Endothelial cell of umbilical vein (primary cell): ENCODE data around the gene CARD11. TPM values are rescaled to one million over a fixed set of nuclear protein-coding genes. Genes with fewer than 3 reads are reported as not detected.

ENCODE experiments used
- BruUV-seq: library from RNA; stranded (reverse); fragments of 400-500 nt; replicated peaks from 2 replicates; lab custom pipeline; 2021; lab: Mats Ljungman, UMichigan
- CTCF ChIA-PET: fragments of 300-600, 350-600 bp; sonication (Branson Sonifier 250); formaldehyde crosslinking; loops from one replicate; lab custom pipeline; 2021; ENCODE audit warnings: antibody characterized with exemption, inconsistent platforms; lab: Charles Lee
- POLR2A ChIA-PET: fragments of 300-600, 350-600 bp; sonication (Branson Sonifier 250); formaldehyde crosslinking; loops from one replicate; lab custom pipeline; 2021; ENCODE audit warnings: antibody characterized with exemption, inconsistent platforms; lab: Charles Lee
- DNase-seq: peaks from one replicate; pipeline ENCODE4 v3.0.0-alpha.2; 2011; ENCODE audit warnings: low read depth, low spot score
- FAIRE-seq: peaks from 2 replicates; lab custom pipeline; 2011; peaks lifted over from hg19 to GRCh38; lab: Jason Lieb, UNC
- H2AFZ ChIP-seq: 2 replicates; pipeline ENCODE4 v1.6.0; 2012; ENCODE audit warnings: low read depth, low read length, control low read depth, inconsistent platforms
- H3K27ac ChIP-seq: 2 replicates; pipeline ENCODE4 v1.5.1; 2011; ENCODE audit warnings: low read depth, mild to moderate bottlenecking, control low read depth, low read length, moderate library complexity; ENCODE audit not compliant: insufficient read depth
- H3K27me3 ChIP-seq, 2 experiments: 2 replicates each; pipeline versions ENCODE4 v1.6.0 to v1.6.1; 2011; ENCODE audit warnings: low read length in 2 of 2, mixed read lengths in 1 of 2; ENCODE audit not compliant: control insufficient read depth in 2 of 2, insufficient read depth in 2 of 2
- H3K36me3 ChIP-seq, 2 experiments: 2 replicates in 1 of 2; 3 replicates in 1 of 2; pipeline ENCODE4 v1.5.1; 2011; ENCODE audit warnings: low read length in 2 of 2, mild to moderate bottlenecking in 1 of 2, moderate library complexity in 1 of 2; ENCODE audit not compliant: control insufficient read depth in 2 of 2, insufficient read depth in 2 of 2; ENCODE audit errors: extremely low read depth in 1 of 2
- H3K4me1 ChIP-seq: 3 replicates; pipeline ENCODE4 v1.5.1; 2011; ENCODE audit warnings: mild to moderate bottlenecking, low read length; ENCODE audit not compliant: control insufficient read depth, insufficient read depth; ENCODE audit errors: extremely low read depth
- H3K4me2 ChIP-seq: 2 replicates; pipeline ENCODE4 v1.6.1; 2011; ENCODE audit warnings: low read length, control low read depth, mixed read lengths; ENCODE audit not compliant: insufficient read depth
- H3K4me3 ChIP-seq, 3 experiments: fragments of 200-600 bp in 1 of 3; sonication (generic), shearing (Covaris generic) in 1 of 3; replicated peaks in 1 of 3; 2 replicates each; pipeline ENCODE4 v1.5.1; 2011 to 2016; ENCODE audit warnings: control low read depth in 3 of 3, low read length in 3 of 3, mild to moderate bottlenecking in 2 of 3, inconsistent platforms in 1 of 3, low read depth in 1 of 3, moderate library complexity in 1 of 3; ENCODE audit not compliant: insufficient read depth in 1 of 3
- H3K79me2 ChIP-seq: 2 replicates; pipeline ENCODE4 v1.6.0; 2012; ENCODE audit warnings: low read length, inconsistent platforms; ENCODE audit not compliant: control insufficient read depth, insufficient read depth
- H3K9ac ChIP-seq: replicated peaks from 2 replicates; pipeline ENCODE3; 2011; ENCODE audit warnings: low read length, control low read depth; ENCODE audit not compliant: insufficient read depth; ENCODE audit errors: extremely low read depth
- H3K9me1 ChIP-seq: replicated peaks from 3 replicates; pipeline ENCODE4 v1.6.0; 2011; ENCODE audit warnings: mild to moderate bottlenecking, low read length; ENCODE audit not compliant: control insufficient read depth, insufficient read depth; ENCODE audit errors: extremely low read depth
- H3K9me3 ChIP-seq: replicated peaks from 2 replicates; pipeline ENCODE4 v1.5.1; 2012; ENCODE audit warnings: low read length, inconsistent platforms; ENCODE audit not compliant: control insufficient read depth, insufficient read depth
- H4K20me1 ChIP-seq: replicated peaks from 2 replicates; pipeline ENCODE3; 2011; ENCODE audit warnings: mild to moderate bottlenecking, low read length; ENCODE audit not compliant: control insufficient read depth, insufficient read depth; ENCODE audit errors: extremely low read depth
- CTCF ChIP-seq, 2 donors: IDR thresholded peaks; 1 replicate in 1 of 2; 2 replicates in 1 of 2; pipeline ENCODE4 v1.5.1; 2011; ENCODE audit warnings: low read length in 2 of 2, mild to moderate bottlenecking in 2 of 2, moderate library complexity in 2 of 2, control low read depth in 1 of 2, inconsistent platforms in 1 of 2, low read depth in 1 of 2; ENCODE audit not compliant: insufficient read depth in 1 of 2; ENCODE audit errors: extremely low read depth in 1 of 2
- EZH2 ChIP-seq: IDR thresholded peaks from 2 replicates; pipeline ENCODE4 v1.6.1; 2012; ENCODE audit warnings: borderline replicate concordance, low read depth, mild to moderate bottlenecking, moderate library complexity, low read length, inconsistent platforms; ENCODE audit not compliant: severe bottlenecking
- GATA2 ChIP-seq: IDR thresholded peaks from 2 replicates; pipeline ENCODE4 v1.7.0; 2011; ENCODE audit warnings: low read depth, mild to moderate bottlenecking, moderate library complexity, mixed read lengths, low read length; ENCODE audit not compliant: insufficient read length, insufficient read depth
- JUN ChIP-seq: IDR thresholded peaks from 2 replicates; pipeline ENCODE4 v1.6.1; 2011; ENCODE audit warnings: borderline replicate concordance, low read depth; ENCODE audit not compliant: insufficient read length, insufficient read depth
- MAX ChIP-seq: IDR thresholded peaks from 2 replicates; pipeline ENCODE4 v1.6.1; 2011; ENCODE audit not compliant: insufficient read depth, insufficient read length
- MYC ChIP-seq: IDR thresholded peaks from one replicate; pipeline ENCODE4 v1.6.1; 2011; ENCODE audit warnings: mild to moderate bottlenecking, low read depth, low read length
- POLR2A ChIP-seq: IDR thresholded peaks from 2 replicates; pipeline ENCODE4 v1.6.1; 2012; ENCODE audit warnings: low read depth, mild to moderate bottlenecking, control low read depth, low read length
- POLR2AphosphoS5 ChIP-seq: IDR thresholded peaks from 2 replicates; pipeline ENCODE4 v1.6.1; 2012; ENCODE audit warnings: low read depth, mild to moderate bottlenecking, control low read depth, low read length, moderate library complexity; ENCODE audit not compliant: insufficient read depth
- dilution Hi-C: fragments of 300-500 bp; cut with MboI; formaldehyde crosslinking; loops from one replicate; pipeline ENCODE4 v1.15.0; 2019; ENCODE audit warnings: low sequenced_read_pairs; ENCODE audit not compliant: extremely low pct_ligation_motif_present
- intact Hi-C: fragments of 100-400 bp; cut with micrococcal nuclease; formaldehyde crosslinking; loops from one replicate; pipeline ENCODE4 v1.10.0; 2022
- polyA plus RNA-seq, 4 experiments: library from polyadenylated mRNA; depleted of rRNA in 3 of 4; stranded (reverse) in 3 of 4; unstranded in 1 of 4; fragments of >200 nt; gene quantifications; 2 replicates each; pipeline versions ENCODE4 v1.2.1 to v1.2.3, GENCODE V29; 2011 to 2012; ENCODE audit warnings: missing spikeins in 1 of 4
- total RNA-seq: library from RNA; stranded (reverse); gene quantifications from 2 replicates; pipeline ENCODE4 v1.2.3, GENCODE V29; 2021

Gene CARD11
- total and polyA plus RNA-seq, 2 donors (not counting 3 experiments of a cell fraction or from before 2014, with no cell fraction given) = 20.4 to 41.8 TPM

- Histone ChIP-seq H3K27me3 (no peaks in the 10 kb centered on the region), H4K20me1 (no peaks in the 10 kb centered on the region), H3K4me2 (no peak overlapping the region), H2AFZ (no peak overlapping the region), H3K9me3 (no peaks in the 10 kb centered on the region), H3K9me1 (no peaks in the 10 kb centered on the region), H3K27ac (no peak overlapping the region), H3K9ac (no peak overlapping the region), H3K36me3 (no peaks in the 10 kb centered on the region), H3K4me3 (no peak overlapping the region), H3K79me2 (no peaks in the 10 kb centered on the region), H3K4me1 (peaks cover 17% of the 10 kb centered on the region)
- no TSS peak for BruUV-seq
- DNase-seq = no peak
- no peak for FAIRE-seq
- no peak for TF ChIP-seq POLR2AphosphoS5
- TF ChIP-seq MYC = no peak
- TF ChIP-seq POLR2A = no peak
- no peak for TF ChIP-seq CTCF (IDR thresholded peaks at IDR 0.05; ENCODE audit: extremely low read depth in 1 of 2, insufficient read depth in 1 of 2, low read depth in 1 of 2, low read length in 2 of 2)
- no peak for TF ChIP-seq GATA2
- no peak for TF ChIP-seq EZH2
- TF ChIP-seq JUN = no peak
- no peak for TF ChIP-seq MAX
- ChIA-PET POLR2A (no interaction called here), CTCF (interaction anchor here (0.9 to 1.6 kb wide), 3 partner anchors 9 to 54 kb away, joined by 3 to 9 read pairs (median 4); no protein-coding TSS in a partner anchor)
- dilution Hi-C loops (no loop called here), intact Hi-C loops (no loop called here)
Observed at GRCh38 chr7:2997014-2997413, 46.7 kb downstream of the CARD11 start.
